Choroid plexus epithelial cell (primary cell): Measurements from ENCODE around the gene YJU2.
"Not testable (repeated sequence)": the region's sequence is repeated elsewhere in the genome, so short reads cannot be mapped to it uniquely, and the experiment has no call there.

Source experiments
- DNase-seq: peaks from one replicate; pipeline ENCODE4 v3.0.0-alpha.2; 2010; ENCODE audit warnings: low read depth
- H3K4me3 ChIP-seq: 2 replicates; pipeline ENCODE4 v1.5.1; 2011; ENCODE audit warnings: low read depth, mild to moderate bottlenecking, control low read depth, low read length, moderate library complexity
- CTCF ChIP-seq: conservative IDR thresholded peaks from 2 replicates; pipeline ENCODE4 v1.5.1; 2011; ENCODE audit warnings: low read depth, mild to moderate bottlenecking, control low read depth, inconsistent platforms, low read length, moderate library complexity

YJU2 gene

DNA sequence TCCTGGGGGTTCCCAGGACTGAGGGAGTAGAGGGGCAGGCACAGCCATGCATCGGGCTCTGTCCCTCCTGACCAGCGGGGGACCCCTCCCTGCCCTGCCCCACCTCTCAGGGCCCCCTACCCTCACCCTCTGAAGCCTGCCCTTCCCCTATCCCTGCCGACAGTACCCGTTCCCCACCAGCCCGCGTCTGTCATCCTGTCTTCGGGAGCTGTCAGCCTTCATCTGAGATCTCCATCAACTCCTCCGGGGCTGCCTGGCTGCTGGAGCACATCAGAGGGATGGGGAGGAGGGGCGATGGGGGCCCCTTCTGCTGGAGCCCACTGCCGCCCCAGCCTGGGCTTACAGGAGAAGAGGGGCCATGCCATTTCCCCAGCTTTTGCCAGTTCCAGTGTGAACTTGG, 26.0 kb downstream of the YJU2 start:
- no peak for DNase-seq
- H3K4me3 ChIP-seq: no peak overlapping the region
- TF ChIP-seq CTCF: no peak

- not testable (repeated sequence) for H3K4me3 ChIP-seq, DNase-seq
Observed at GRCh38 chr19:4274321-4274686, 27.4 kb downstream of the YJU2 start.

DNA sequence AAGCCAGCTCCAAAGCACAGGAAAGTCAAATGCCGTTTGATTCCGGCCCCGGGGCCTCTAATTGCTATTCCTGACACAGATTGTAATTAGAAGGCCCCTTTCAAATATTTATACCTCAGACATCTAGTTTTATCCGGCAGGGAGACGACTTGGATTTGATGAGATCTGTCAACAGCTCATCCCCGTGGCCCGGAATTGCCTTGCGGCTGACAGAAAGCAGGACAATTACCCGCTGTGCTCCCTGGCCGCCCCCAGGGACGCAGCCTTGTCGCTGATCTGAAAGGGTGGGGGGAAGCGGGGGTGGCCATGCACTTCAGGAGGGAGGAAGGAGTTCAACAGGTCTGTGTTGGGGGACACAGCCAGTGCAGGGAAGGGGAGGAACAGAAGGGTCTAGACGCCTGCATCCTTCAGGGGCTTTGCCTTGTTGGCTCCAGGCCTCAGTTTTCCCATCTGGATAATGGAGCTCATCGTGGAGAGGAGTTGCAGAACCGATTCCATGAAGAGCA, 30.4 kb downstream of the YJU2 start:
- H3K4me3 ChIP-seq: no peak overlapping the region
- TF ChIP-seq CTCF: no peak
- DNase-seq: no peak

DNA sequence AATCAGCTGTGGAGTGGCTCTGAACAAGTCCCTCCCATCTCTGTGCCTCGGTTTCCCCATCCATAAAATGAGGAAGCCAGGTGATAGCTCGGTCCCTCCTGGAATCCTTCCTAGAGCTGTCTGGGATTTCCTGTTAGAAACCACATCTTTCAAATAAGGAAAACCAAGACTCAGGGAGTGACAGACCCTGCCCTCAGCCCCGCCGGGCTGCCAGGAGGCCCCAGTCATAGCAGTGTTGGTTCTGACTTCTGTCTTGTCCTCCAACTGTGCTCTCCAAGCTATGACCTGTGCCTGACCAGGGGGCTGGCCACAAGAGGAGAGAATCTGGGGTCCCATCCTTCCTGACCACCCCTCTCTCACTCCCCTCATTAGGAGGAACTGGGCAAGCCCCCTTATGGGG, 31.1 kb downstream of the YJU2 start:
- DNase-seq: no peak
- no peak overlapping the region for H3K4me3 ChIP-seq
- TF ChIP-seq CTCF: no peak

- no peak within 1 kb of the TSS for H3K4me3 ChIP-seq
- TF ChIP-seq CTCF: no peak
- DNase-seq: no peak
Observed at GRCh38 chr19:4278419-4279266, 31.8 kb downstream of the YJU2 start, which contains the start of gene SHD. Gene SHD, plus strand, starts transcription at chr19:4279266. Its CDS starts 798 bp downstream, at chr19:4280064.

DNA sequence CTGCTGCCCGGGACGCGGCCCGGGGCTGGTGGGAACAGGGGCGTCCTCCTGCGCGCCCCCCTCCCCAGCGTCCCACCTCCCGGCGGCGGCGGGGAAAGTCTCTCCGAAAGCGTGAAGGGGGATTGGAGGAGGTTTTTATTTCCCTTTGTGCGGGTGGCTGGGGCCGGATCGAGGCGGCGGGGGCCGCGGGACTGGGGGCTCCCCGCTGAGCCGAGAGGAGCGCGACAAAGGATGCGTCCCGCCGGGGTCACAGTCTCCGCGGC, 32.3 kb downstream of the YJU2 start:
- no peak for DNase-seq
- TF ChIP-seq CTCF: no peak
- no peak overlapping the region for H3K4me3 ChIP-seq

DNA sequence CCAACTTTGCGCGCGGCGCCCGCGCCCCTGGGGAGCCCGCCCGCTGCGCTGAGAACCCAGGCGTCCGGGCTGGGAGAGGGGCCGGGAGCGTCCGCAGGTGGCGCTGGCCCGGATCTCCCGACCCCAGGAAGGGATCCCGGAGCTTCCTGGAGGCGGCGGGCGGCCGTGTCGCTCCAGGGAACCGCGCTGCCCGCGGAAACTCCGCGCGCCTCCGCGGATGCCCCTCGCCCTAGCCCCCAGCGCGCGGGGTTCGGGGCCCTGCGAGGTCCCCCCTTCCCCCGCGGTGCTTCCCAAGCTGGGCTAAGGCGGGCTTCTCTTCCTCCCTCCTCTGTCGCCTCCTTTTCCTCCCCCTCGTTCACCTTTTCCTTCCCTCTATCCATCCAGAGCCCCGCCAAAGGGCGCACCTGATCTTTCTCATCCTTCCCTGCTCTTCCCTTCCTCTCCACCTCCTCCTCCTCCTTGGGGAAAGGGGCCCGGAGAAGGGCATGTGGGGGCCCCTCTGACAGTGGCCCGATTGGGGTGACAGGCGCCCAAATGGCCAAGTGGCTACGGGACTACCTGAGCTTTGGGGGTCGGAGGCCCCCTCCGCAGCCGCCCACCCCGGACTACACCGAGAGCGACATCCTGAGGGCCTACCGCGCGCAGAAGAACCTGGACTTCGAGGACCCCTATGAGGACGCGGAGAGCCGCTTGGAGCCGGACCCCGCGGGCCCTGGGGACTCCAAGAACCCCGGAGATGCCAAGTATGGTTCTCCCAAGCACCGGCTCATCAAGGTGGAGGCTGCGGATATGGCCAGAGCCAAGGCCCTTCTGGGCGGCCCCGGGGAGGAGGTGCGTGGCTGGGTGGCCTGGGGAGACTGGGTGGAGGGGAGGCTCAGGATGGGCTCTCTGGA, 32.9 kb downstream of the YJU2 start:
- no peak for TF ChIP-seq CTCF
- no peak overlapping the region for H3K4me3 ChIP-seq
- DNase-seq: no peak
